CD8-positive, alpha-beta memory T cell (primary cell): Measurements from ENCODE around the gene NOXRED1. TPM values are rescaled to one million over a fixed set of nuclear protein-coding genes. Genes with fewer than 3 reads are reported as not detected.

ENCODE experiments used
- CTCF ChIA-PET: fragments of 350-600 bp; sonication (Branson Sonifier 250); formaldehyde crosslinking; loops from one replicate; lab custom pipeline; 2021; ENCODE audit warnings: antibody characterized with exemption; lab: Charles Lee
- POLR2A ChIA-PET: fragments of 350-600 bp; sonication (Branson Sonifier 250); formaldehyde crosslinking; loops from one replicate; lab custom pipeline; 2021; ENCODE audit warnings: antibody characterized with exemption; lab: Charles Lee
- DNase-seq, 5 donors: peaks; one replicate each; pipeline versions ENCODE4 v3.0.0 to v3.0.0-alpha.2; 2020 to 2022; ENCODE audit warnings: mixed read lengths in 1 of 5
- H3K27ac ChIP-seq: one replicate; pipeline ENCODE4 v1.7.0; 2013; ENCODE audit warnings: low read depth, mild to moderate bottlenecking, low read length, moderate library complexity
- H3K27me3 ChIP-seq: 2 replicates; pipeline ENCODE4 v1.7.0; 2013; ENCODE audit warnings: low read length, mild to moderate bottlenecking; ENCODE audit not compliant: insufficient read depth, poor library complexity, severe bottlenecking
- H3K36me3 ChIP-seq: 2 replicates; pipeline ENCODE4 v1.7.0; 2013; ENCODE audit warnings: mild to moderate bottlenecking, low read length, moderate library complexity; ENCODE audit not compliant: insufficient read depth
- H3K4me1 ChIP-seq: 2 replicates; pipeline ENCODE4 v1.7.0; 2013; ENCODE audit warnings: mild to moderate bottlenecking, low read length, moderate library complexity; ENCODE audit not compliant: insufficient read depth
- H3K4me3 ChIP-seq: 2 replicates; pipeline ENCODE4 v1.7.0; 2013; ENCODE audit warnings: mild to moderate bottlenecking, low read length
- H3K9me3 ChIP-seq: 2 replicates; pipeline ENCODE4 v1.7.0; 2013; ENCODE audit warnings: mild to moderate bottlenecking, low read length
- H3K27ac Mint-ChIP-seq, 8 donors: one replicate each; pipeline ENCODE4 v1.8.0; 2020 to 2021; ENCODE audit warnings: mixed read lengths in 8 of 8, mild to moderate bottlenecking in 6 of 8, inconsistent platforms in 3 of 8, moderate library complexity in 3 of 8
- H3K27me3 Mint-ChIP-seq, 2 donors: one replicate each; pipeline ENCODE4 v1.8.0; 2020 to 2021; ENCODE audit warnings: mixed read lengths in 2 of 2, mild to moderate bottlenecking in 1 of 2, moderate library complexity in 1 of 2
- H3K36me3 Mint-ChIP-seq, 3 donors: one replicate each; pipeline ENCODE4 v1.8.0; 2020 to 2021; ENCODE audit warnings: mixed read lengths in 3 of 3, inconsistent platforms in 1 of 3, mild to moderate bottlenecking in 1 of 3
- H3K4me1 Mint-ChIP-seq, 3 donors: one replicate each; pipeline ENCODE4 v1.8.0; 2020 to 2021; ENCODE audit warnings: mixed read lengths in 3 of 3, inconsistent platforms in 1 of 3, mild to moderate bottlenecking in 1 of 3
- H3K4me3 Mint-ChIP-seq, 7 donors: one replicate each; pipeline ENCODE4 v1.8.0; 2020 to 2021; ENCODE audit warnings: mixed read lengths in 7 of 7, mild to moderate bottlenecking in 6 of 7, moderate library complexity in 4 of 7, inconsistent platforms in 2 of 7
- H3K9me3 Mint-ChIP-seq, 5 donors: one replicate each; pipeline ENCODE4 v1.8.0; 2020 to 2022; ENCODE audit warnings: mixed read lengths in 5 of 5, mild to moderate bottlenecking in 3 of 5, moderate library complexity in 2 of 5, inconsistent platforms in 1 of 5
- polyA plus RNA-seq: library from polyadenylated mRNA; unstranded; fragments of 300-500 nt; fragmentation: Illumina TruSeq; gene quantifications from one replicate; pipeline ENCODE4 v1.2.3, GENCODE V29; 2021
- total RNA-seq, 2 experiments: library from RNA; stranded (reverse); gene quantifications; one replicate each; pipeline ENCODE4 v1.2.3, GENCODE V29; 2021

The NOXRED1 gene
- total and polyA plus RNA-seq, 3 experiments from 2014 or later: 0.40 to 0.42 TPM; not detected in 1

DNA sequence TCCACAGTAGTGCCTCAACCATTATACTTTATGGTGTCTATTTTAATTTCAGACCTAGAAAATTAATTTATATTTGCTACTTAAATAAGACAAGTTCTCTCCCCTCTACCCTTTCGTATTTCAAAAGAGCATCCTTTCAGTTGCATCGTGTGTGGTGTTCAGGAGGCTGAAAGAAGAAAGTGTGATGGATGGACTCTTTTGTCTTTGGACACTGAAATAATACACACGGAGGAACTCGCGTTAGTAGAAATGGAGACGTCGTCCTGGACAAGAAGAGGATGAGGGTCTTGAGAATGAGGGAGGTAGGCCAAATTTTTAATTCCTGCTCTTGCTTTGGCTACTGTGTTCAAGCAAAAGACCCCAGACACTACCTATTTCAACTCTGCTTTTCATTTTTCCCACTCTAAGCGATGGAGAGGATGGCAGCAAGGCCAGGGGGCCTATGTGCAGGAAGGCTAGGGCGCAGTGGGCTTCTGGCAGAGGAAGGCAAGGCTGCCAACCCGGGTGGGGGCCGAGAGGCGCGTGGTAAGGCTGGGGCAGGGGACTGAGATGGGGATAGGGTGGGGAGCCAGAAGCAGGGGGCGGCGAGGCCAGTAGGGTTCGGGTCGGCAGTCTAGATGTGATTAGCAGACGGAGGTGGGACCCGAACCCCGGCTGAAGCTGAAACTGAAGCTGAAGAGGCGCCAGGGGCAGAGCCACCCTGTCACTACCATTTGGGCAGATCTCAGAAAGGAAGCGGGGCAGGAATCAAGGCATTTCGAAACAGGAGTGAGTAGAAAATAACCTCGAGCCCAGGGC, 47.2 kb downstream of the NOXRED1 start:
- Mint-ChIP-seq H3K4me3 (peak overlapping the region in 5 of 7 donors; percentile 86 to 93 (median 89)), H3K36me3 (peaks cover 0 to 2% (median 2%) of the 10 kb centered on the region in 3 donors), H3K27me3 (no peaks in the 10 kb centered on the region), H3K4me1 (peaks cover 27 to 47% (median 41%) of the 10 kb centered on the region in 3 donors), H3K9me3 (no peaks in the 10 kb centered on the region), H3K27ac (peak overlapping the region; percentile 64 to 98 (median 91))
- Histone ChIP-seq H3K27ac (peak overlapping the region; percentile 76), H3K27me3 (no peaks in the 10 kb centered on the region), H3K4me1 (peaks cover 16% of the 10 kb centered on the region), H3K9me3 (no peaks in the 10 kb centered on the region), H3K4me3 (peak overlapping the region; percentile 84), H3K36me3 (no peaks in the 10 kb centered on the region)
- peak in 2 of 5 donors; percentile 1 to 52 for DNase-seq
- CTCF ChIA-PET: interaction anchor here (1.2 to 1.4 kb wide), 5 partner anchors 10 to 60 kb away, joined by 3 to 9 read pairs (median 3); no protein-coding TSS in a partner anchor
- POLR2A ChIA-PET: interaction anchor here (1.0 to 1.9 kb wide), 3 partner anchors 17 to 55 kb away, joined by 3 to 21 read pairs (median 3); partner anchors contain the start of genes GSTZ1 and POMT2

DNA sequence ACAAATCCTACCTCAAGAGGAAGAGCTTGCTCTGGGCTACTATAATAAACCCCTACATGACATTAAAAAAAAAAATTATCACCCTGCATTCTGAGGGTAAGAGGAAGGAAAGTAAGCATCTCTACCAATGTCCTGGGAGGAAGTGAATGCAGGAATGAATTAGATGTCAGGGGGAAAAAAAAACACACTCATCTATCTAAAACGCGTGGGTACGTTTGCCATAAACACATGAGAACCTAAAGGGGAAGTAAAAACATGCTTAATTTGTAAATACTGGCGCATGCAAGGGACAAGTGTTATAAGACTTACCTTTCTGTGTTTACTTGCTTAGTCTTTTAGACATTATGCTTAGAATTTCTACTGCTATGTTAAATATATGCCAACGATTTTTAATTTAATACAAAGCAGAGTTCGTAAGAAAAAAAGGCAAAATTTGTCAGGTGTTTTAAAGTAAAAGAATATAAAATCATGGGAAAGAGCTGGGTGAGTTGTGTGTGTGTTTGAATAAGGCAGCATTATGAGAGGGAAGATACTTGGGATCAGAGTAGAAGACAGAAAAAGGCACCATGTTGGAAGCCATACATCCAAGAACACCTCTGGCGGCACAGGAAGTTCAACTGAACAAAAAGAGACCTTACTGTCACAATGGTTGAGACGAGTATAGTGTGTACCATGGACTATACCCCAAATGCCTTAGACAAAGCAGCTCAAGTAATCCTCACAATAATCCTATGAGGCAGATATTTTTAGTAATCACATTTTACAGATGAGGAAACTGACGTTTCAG, 48.0 kb downstream of the NOXRED1 start:
- H3K4me1 ChIP-seq: peaks cover 16% of the 10 kb centered on the region
- H3K9me3 Mint-ChIP-seq: no peaks in the 10 kb centered on the region
- H3K27me3 ChIP-seq: no peaks in the 10 kb centered on the region
- H3K4me3 Mint-ChIP-seq: peak overlapping the region in 5 of 7 donors; percentile 86 to 93 (median 89)
- peaks cover 27 to 47% (median 41%) of the 10 kb centered on the region in 3 donors for H3K4me1 Mint-ChIP-seq
- H3K4me3 ChIP-seq: no peak overlapping the region
- no peak for DNase-seq
- CTCF ChIA-PET: no interaction called here
- H3K36me3 Mint-ChIP-seq: peaks cover 0 to 2% (median 2%) of the 10 kb centered on the region in 3 donors
- no peak overlapping the region for H3K27ac ChIP-seq
- POLR2A ChIA-PET: no interaction called here
- no peaks in the 10 kb centered on the region for H3K9me3 ChIP-seq
- peak overlapping the region in 7 of 8 donors; percentile 54 to 98 (median 92) for H3K27ac Mint-ChIP-seq
- H3K27me3 Mint-ChIP-seq: no peaks in the 10 kb centered on the region
- H3K36me3 ChIP-seq: no peaks in the 10 kb centered on the region

DNA sequence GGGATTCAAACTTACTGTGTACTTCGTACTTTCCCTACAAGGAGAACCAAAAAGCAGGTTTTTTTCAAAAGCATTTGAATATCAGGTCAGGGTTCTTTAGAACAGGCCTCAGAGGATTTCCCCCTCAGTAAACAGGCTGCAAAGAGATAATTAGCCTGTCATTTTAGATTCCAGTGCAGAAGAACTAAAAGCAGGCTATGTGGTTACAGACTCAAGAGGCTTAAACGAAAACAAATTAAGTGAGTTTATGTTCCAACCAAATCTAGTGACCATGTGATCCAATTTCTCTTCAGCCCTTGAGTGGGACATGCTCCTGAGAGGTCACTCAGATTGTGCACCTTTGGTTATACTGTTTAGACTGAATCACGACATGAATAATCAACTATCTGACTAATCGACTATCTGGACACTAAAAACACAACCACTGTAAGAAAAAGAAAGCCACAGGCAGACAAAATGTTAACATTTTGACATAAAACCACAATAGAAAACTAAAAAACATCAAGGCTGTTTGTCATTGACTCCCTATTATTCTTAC, 51.0 kb downstream of the NOXRED1 start:
- Mint-ChIP-seq H3K36me3 (peaks cover 0 to 2% (median 2%) of the 10 kb centered on the region in 3 donors), H3K27me3 (no peaks in the 10 kb centered on the region), H3K9me3 (no peaks in the 10 kb centered on the region), H3K27ac (peak overlapping the region in 3 of 8 donors; percentile 11 to 47 (median 21)), H3K4me1 (peaks cover 38 to 61% (median 52%) of the 10 kb centered on the region in 3 donors), H3K4me3 (peak overlapping the region in 1 of 7 donors; percentile 7)
- DNase-seq: no peak
- Histone ChIP-seq H3K4me1 (peaks cover 21% of the 10 kb centered on the region), H3K36me3 (no peaks in the 10 kb centered on the region), H3K27me3 (no peaks in the 10 kb centered on the region), H3K9me3 (no peaks in the 10 kb centered on the region), H3K27ac (no peak overlapping the region), H3K4me3 (no peak overlapping the region)
- ChIA-PET CTCF (no interaction called here), POLR2A (no interaction called here)

GRCh38 chr14:77369285-77369684, 54.0 kb downstream of the NOXRED1 start:
- H3K9me3 Mint-ChIP-seq: no peaks in the 10 kb centered on the region
- POLR2A ChIA-PET: no interaction called here
- H3K27me3 ChIP-seq: no peaks in the 10 kb centered on the region
- no peak overlapping the region for H3K4me3 ChIP-seq
- H3K27ac Mint-ChIP-seq: peak overlapping the region in 6 of 8 donors; percentile 1 to 67 (median 24)
- CTCF ChIA-PET: no interaction called here
- no peaks in the 10 kb centered on the region for H3K36me3 ChIP-seq
- peaks cover 18 to 42% (median 31%) of the 10 kb centered on the region in 3 donors for H3K4me1 Mint-ChIP-seq
- H3K4me3 Mint-ChIP-seq: peak overlapping the region in 2 of 7 donors; percentile 7 to 19
- H3K27ac ChIP-seq: no peak overlapping the region
- H3K4me1 ChIP-seq: peaks cover 9% of the 10 kb centered on the region
- peak in 1 of 5 donors; percentile 2 for DNase-seq
- no peaks in the 10 kb centered on the region for H3K27me3 Mint-ChIP-seq
- H3K9me3 ChIP-seq: no peaks in the 10 kb centered on the region
- H3K36me3 Mint-ChIP-seq: peaks cover 0 to 4% (median 2%) of the 10 kb centered on the region in 3 donors

GRCh38 chr14:77364146-77364545, 59.2 kb downstream of the NOXRED1 start:
- Histone ChIP-seq H3K4me3 (no peak overlapping the region), H3K27me3 (no peaks in the 10 kb centered on the region), H3K9me3 (no peaks in the 10 kb centered on the region), H3K36me3 (no peaks in the 10 kb centered on the region), H3K4me1 (peaks cover 4% of the 10 kb centered on the region), H3K27ac (no peak overlapping the region)
- Mint-ChIP-seq H3K4me3 (no peak overlapping the region), H3K36me3 (peaks cover 0 to 4% (median 2%) of the 10 kb centered on the region in 3 donors), H3K27me3 (no peaks in the 10 kb centered on the region), H3K4me1 (peaks cover 7 to 19% (median 9%) of the 10 kb centered on the region in 3 donors), H3K9me3 (no peaks in the 10 kb centered on the region), H3K27ac (no peak overlapping the region)
- ChIA-PET CTCF (no interaction called here), POLR2A (no interaction called here)
- DNase-seq: no peak

DNA sequence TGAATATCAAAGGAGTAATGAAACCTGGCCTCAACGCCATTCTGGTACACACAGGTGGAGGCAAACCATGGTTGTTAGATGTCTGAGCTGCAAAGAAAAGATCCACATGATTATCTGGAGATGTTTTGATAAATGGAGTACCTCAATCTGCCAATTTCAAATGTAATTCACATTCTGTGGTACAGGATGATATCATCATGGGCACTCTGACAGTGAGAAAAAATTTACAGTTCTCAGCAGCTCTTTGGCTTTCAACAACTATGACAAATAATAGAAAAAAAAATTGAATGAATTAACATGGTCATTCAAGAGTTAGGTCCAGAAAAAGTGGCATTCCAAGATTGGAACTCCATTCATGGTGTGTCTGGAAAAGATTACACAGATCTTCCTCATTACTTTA, 63.7 kb downstream of the NOXRED1 start:
- no peak for DNase-seq
- no peak overlapping the region for H3K27ac ChIP-seq
- H3K4me1 Mint-ChIP-seq: peaks cover 5 to 11% (median 5%) of the 10 kb centered on the region in 3 donors
- H3K4me3 Mint-ChIP-seq: no peak overlapping the region
- H3K27ac Mint-ChIP-seq: no peak overlapping the region
- no peak overlapping the region for H3K4me3 ChIP-seq
- no peaks in the 10 kb centered on the region for H3K4me1 ChIP-seq
- ChIA-PET CTCF (no interaction called here), POLR2A (no interaction called here)
- no peaks in the 10 kb centered on the region for H3K27me3 ChIP-seq
- H3K9me3 ChIP-seq: no peaks in the 10 kb centered on the region
- peaks cover 0 to 4% (median 2%) of the 10 kb centered on the region in 3 donors for H3K36me3 Mint-ChIP-seq
- H3K36me3 ChIP-seq: no peaks in the 10 kb centered on the region
- H3K9me3 Mint-ChIP-seq: no peaks in the 10 kb centered on the region
- no peaks in the 10 kb centered on the region for H3K27me3 Mint-ChIP-seq

DNA sequence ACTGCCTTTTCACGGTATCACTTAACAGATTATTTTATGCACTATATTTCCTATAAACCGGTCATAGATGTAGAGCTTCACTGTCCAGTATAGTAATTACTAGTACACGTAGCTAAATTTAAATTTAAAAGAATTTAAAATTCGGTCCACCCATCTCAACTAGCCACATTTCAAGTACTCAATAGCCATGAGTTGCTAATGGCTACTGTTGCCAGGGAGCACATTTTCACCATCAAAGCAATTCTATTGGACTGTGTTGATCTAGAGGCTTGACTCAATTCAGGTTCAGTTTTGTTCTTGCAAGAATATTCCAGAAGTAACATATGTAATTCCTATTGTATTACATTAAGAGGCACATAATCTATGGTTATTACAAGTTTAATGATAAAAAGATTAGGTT, 66.4 kb downstream of the NOXRED1 start:
- Mint-ChIP-seq H3K9me3 (no peaks in the 10 kb centered on the region), H3K27me3 (no peaks in the 10 kb centered on the region), H3K4me1 (peaks cover 5 to 7% (median 5%) of the 10 kb centered on the region in 3 donors), H3K36me3 (peaks cover 0 to 4% (median 2%) of the 10 kb centered on the region in 3 donors), H3K4me3 (no peak overlapping the region), H3K27ac (no peak overlapping the region)
- no peak overlapping the region for H3K4me3 ChIP-seq
- no peaks in the 10 kb centered on the region for H3K27me3 ChIP-seq
- H3K36me3 ChIP-seq: no peaks in the 10 kb centered on the region
- ChIA-PET CTCF (no interaction called here), POLR2A (no interaction called here)
- H3K27ac ChIP-seq: no peak overlapping the region
- H3K4me1 ChIP-seq: no peaks in the 10 kb centered on the region
- H3K9me3 ChIP-seq: no peaks in the 10 kb centered on the region
- DNase-seq: no peak
